Stromal cell of bone marrow (primary cell): ENCODE results near the gene KRTAP1-3.
"Not testable (repeated sequence)": the region's sequence is repeated elsewhere in the genome, so short reads cannot be mapped to it uniquely, and the experiment has no call there.

ENCODE experiments used
- DNase-seq: peaks from one replicate; pipeline ENCODE4 v3.0.0-alpha.2; 2012; ENCODE audit warnings: low read depth

KRTAP1-3 gene

DNA sequence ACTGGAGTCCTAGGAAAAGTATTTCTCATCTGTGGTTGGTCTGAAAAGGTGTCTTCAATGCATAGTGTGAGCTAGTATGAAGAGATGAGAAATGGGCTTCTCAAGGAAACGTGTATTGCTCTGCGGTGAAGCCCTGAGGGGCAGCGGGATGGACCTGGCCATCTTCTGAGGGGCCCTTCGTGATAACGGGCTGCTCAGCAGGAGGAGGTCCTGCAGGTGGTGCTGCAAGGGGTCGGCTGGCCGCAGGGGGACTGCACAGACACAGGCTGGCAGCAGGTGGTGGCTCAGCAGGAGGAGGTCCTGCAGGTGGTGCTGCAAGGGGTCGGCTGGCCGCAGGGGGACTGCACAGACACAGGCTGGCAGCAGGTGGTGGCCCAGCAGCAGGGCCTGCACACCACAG is 19.9 kb upstream of the KRTAP1-3 start:
- DNase-seq, result not testable (repeated sequence)

DNA sequence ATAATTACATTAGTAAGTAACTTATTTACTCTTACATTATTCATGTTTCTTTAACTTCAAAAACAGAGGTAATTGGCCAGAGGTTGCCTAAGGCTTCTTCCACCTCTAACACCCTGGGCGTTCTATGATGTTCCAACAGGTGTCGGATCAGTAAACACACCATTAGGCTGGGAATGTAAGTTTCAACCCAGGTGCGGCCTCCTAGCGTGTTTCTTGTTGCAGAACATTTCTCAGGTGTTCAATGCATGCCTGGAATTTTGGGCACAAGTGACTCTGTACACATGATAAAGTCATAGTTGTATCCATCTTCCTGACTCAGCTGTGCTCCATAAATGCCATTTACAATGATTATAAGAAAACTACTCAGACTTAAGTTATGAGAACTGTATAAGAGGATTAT is 19.4 kb upstream of the KRTAP1-3 start:
- no peak for DNase-seq

DNA sequence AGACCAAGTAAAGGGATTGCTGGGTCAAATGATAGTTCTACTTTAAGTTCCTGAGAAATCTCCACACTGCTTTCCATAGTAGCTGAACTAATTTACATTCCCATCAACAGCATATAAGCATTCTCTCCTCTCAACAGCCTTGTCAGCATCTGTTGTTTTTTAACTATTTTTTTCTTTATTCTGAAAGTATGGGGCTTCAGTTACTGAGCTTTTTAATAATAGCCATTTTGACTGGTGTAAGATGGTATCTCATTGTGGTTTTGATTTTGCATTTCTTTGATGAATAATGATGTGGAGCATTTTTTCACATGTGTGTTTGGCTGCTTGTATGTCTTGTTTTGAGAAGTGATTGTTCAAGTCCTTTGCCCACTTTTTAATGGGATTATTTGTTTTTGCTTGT is 17.9 kb upstream of the KRTAP1-3 start:
- no peak for DNase-seq

DNA sequence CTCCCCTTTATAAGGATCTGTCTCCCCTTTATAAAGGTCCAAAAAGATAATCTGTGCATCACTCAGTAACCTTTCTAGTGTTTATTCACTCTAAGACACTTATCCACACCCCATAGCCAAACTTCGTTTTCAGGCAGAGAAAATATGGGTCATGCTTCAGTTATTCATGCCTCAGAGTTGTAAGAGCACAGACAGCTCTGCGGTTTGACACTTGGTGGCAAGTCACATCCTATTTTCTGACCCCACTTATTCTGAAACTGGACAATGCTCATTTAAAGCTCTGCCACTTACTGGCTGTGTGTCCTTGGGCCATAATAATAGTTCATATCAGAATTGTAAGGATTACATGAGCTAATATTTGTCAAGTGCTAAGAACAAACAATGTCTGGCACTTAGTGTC is 14.4 kb upstream of the KRTAP1-3 start:
- peak; percentile 57 for DNase-seq

DNA sequence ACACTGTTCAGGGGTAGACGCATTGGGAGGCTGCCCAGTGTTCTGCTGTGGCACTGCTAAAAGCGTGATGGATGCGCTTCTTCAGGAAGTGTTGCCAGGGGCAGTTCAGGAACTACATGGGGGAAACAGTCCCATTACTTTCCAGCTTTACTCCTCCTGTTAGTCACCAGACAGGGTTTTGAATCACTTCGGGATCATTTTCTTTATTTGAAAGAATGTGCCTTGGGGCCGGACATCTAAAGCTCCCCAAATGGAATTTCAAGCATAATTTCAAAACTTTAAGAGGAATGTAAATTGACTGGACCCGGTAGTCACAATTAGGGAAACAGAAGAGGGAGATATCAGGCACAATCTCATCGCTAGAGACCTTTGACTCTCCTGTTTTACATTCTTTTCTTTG is 13.8 kb upstream of the KRTAP1-3 start:
- no peak for DNase-seq

DNA sequence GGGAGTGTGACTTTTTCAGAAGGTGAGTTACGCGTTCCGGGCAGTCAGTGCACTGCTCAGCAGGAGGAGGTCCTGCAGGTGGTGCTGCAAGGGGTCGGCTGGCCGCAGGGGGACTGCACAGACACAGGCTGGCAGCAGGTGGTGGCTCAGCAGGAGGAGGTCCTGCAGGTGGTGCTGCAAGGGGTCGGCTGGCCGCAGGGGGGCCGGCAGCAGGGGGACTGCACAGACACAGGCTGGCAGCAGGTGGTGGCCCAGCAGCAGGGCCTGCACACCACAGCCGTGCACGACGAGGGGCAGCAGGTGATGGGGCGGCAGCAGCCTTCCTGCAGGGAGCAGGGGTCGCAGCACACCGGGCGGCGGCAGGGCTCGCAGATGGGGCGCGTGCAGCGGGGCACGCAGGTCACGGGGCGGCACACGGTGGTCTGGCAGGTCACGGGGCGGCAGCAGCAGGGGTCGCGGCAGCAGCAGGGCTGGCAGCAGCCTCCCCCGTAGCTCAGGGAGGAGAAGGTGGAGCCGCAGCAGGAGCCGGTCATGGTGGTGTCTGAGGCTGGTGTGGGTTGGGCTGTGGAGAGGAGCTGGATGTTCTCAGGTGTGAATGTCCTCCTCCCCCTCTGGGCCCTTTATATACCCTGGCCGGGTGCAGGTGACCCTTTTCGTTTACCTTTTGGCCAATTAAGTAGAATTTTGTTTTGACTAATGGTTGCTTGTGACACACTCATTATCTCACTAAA is 12.2 kb upstream of the KRTAP1-3 start, which contains the start of gene KRTAP2-1:
Gene KRTAP2-1 (minus strand): TSS at position 582 of the 731 bp plus-strand sequence. CDS start 49 bp downstream, at position 533.
- not testable (repeated sequence) for DNase-seq

DNA sequence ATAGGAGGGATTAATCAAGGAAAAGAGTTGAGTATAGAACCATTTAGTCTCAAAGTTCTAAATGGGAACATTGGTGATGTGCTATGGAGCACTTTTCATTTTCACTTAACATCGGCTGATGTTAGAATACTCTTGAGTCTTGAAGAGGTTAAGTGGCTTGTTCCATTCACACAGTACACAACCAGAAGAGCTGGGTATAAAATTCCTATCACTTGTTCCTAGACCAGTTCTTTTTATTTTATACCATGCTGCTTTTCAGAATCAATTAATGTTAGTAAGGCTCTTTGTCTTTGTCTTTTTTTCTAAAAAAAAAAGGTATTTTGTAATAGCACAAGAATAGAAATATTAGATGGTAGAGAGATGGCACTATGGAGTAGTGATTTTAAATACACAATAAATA is 8.3 kb upstream of the KRTAP1-3 start:
- no peak for DNase-seq

DNA sequence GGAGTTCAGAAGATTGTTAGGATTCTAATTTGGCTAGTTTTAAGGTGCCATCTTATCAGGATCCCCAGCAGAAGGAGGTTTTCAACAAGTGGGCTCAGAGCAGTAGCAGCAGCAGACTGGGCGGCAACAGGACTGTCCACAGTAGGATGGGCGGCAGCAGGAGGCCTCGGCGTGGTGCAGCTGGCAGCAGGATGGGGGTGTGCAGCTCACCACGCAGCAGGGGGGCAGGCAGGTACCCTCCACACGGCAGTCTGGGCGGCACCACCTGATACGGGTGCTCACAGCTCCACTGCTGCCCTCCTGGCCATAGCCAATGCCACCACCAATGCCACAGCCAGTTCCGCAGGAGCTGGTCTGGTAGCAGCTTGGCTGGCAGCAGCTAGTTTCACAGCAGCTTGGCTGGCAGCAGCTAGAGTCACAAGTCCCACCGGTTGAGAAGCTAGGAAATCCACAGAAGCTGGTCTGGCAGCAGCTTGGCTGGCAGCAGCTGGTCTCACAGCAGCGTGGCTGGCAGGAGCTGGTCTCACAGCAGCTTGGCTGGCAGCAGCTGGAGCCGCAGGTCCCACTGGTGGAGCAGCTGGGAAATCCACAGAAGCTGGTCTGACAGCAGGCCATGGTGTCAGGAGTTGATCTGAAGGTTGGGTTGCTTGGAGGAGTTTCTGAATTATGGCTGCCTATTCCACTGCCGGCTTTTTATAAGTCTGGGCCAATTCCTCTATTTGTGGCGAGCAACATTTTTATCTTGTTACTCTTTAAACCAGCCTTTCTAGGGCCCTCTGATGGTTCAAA is 6.3 kb upstream of the KRTAP1-3 start, which contains the start of gene KRTAP1-1:
Gene KRTAP1-1 (minus strand): TSS at position 668 of the 789 bp plus-strand sequence. CDS start 53 bp downstream, at position 615.
- not testable (repeated sequence) for DNase-seq

DNA sequence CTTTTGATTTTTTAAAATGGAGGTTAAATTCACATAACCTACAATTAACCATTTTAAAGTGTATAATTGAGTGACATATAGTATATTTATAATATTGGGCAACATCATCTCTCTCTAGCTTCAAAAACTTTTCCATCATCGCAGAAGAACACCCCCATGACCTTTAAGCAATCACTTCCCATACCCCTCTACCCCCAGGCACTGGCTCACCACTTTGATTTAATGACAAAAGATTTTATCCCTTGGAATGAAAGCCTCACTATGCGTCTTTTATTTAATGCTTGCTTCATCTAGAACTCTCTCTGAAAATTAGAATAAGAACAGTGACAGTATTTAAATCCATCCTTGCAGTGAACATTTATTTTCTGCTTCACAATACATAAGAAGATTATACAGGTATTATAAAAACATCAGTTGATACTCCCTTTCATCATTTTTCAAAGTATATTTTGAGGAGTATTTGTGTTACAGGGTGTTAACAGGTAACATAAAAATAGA is 3.2 kb upstream of the KRTAP1-3 start:
- DNase-seq, result no peak

DNA sequence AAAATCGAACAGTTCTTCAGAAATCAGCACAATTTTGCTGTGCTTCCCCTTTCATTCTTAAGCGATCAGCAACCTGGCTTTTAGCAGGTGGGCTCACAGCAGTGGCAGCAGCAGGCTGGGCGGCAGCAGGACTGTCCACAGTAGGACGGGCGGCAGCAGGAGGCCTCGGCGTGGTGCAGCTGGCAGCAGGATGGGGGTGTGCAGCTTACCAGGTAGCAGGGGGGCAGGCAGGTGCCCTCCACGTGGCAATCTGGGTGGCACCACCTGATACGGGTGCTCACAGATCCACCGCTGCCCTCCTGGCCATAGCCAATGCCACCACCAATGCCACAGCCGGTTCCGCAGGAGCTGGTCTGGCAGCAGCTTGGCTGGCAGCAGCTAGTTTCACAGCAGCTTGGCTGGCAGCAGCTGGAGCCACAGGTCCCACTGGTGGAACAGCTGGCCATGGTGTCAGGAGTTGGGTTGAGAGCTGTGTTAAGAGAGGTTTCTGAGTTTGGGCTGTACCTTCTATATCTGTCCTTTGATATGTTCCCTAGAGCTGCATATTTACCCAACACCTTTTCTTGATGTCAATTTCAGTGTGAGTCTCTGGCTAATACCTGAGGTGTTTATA is 4.9 kb downstream of the KRTAP1-3 start, which contains the start of gene KRTAP1-4:
Gene KRTAP1-4 (minus strand): TSS at position 563 of the 613 bp plus-strand sequence. CDS start 117 bp downstream, at position 446.
- no peak for DNase-seq

DNA sequence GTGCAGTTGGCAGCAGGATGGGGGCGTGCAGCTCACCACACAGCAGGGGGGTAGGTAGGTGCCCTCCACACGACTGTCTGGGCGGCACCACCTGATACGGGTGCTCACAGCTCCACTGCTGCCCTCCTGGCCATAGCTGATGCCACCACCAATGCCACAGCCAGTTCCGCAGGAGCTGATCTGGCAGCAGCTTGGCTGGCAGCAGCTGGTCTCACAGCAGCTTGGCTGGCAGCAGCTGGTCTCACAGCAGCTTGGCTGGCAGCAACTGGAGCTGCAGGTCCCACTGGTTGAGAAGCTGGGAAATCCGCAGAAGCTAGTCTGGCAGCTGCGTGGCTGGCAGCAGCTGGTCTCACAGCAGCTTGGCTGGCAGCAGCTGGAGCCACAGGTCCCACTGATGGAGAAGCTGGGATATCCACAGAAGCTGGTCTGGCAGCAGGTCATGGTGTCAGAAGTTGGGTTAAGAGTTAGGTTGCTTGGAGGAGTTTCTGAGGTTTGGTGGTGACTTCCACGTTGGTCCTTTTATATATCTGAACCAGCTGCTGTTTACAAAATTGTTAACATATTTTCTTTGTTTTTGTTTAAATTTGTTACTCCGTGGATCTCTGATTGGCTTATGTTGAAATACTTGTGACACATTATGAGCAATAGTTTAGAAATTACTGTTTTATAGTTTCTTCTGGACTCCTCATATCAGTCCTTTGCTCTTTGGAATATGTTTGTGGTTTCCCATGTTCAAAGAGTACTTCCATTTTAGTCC is 7.8 kb downstream of the KRTAP1-3 start, which contains the start of gene KRTAP1-5:
Gene KRTAP1-5 (minus strand): TSS at position 494 of the 757 bp plus-strand sequence. CDS start 53 bp downstream, at position 441.
- DNase-seq, result peak; percentile 70

DNA sequence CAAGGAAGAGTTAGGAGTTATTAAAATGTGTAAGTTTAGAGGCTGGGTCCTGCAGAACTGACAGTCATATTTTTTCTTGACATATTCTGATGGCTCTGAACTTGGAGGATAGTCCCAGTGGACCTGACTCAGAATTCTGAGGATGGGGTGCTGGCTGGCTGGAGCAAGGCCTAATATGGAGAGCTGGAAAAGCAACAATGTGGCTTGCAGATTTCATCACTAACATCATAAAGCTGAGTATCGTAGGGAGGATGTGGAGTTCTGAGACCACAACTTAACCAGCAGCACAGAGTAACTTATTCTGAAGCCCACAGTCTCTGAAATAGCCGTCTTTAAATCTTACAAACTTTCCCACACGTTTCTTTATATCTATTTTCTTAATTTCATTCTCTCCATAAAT is 10.0 kb downstream of the KRTAP1-3 start:
- DNase-seq, result peak; percentile 71

DNA sequence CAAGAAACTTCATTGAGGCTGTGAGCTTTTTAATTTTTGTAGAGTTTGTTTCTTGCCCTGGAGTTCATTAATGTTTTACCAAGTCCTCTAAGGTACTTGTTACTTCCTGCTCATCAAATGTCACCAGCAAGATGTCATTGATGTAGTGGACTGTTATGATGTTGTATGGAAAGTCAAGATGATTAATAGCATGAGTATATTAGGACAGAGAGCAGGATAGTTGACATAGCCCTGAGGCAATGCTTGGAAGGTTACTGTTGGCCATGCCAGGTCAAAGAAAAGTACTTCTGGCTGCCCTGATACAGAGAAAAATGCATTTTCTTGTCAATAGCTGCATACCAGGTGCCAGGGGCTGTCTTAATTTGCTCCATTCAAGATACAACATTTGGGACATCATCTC is 14.3 kb downstream of the KRTAP1-3 start:
- no peak for DNase-seq

DNA sequence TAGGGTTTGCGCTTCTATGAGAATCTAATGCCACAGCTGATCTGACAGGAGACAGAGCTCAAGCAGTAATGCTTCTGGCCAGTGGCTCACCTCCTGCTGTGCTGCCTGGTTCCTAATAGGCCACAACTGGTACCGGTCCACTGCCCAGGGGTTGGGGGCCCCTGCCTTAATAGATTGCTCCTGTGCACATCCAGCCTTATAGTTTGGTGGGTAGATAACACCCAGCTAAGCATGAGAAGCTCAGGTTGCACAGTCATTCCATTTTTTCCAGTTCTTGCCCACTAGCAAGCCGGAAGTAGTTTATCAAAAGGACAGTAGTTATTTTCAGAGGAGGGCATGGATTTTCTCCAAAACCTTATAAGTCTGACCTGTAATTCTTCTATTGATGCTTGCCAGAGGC is 15.3 kb downstream of the KRTAP1-3 start:
- no peak for DNase-seq

DNA sequence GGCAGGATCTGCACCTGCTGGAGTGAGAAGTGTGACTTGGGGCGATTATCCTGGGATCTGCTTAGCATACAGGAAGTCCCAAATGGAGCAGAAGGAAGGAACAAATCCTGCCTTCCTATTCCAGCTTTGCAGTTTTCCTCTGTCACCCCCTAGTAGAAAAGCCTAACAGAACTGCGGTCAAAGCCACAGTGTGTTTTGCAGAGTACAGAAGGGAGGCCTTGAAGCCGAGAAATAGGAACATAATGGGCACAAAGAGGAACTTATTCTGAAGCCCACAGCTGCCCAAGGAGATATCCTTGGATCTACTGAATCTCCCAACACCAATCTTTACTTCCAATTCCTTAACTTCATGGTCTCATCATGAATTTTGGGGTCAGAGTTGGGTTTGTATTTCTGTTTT is 16.1 kb downstream of the KRTAP1-3 start:
- DNase-seq, result no peak

DNA sequence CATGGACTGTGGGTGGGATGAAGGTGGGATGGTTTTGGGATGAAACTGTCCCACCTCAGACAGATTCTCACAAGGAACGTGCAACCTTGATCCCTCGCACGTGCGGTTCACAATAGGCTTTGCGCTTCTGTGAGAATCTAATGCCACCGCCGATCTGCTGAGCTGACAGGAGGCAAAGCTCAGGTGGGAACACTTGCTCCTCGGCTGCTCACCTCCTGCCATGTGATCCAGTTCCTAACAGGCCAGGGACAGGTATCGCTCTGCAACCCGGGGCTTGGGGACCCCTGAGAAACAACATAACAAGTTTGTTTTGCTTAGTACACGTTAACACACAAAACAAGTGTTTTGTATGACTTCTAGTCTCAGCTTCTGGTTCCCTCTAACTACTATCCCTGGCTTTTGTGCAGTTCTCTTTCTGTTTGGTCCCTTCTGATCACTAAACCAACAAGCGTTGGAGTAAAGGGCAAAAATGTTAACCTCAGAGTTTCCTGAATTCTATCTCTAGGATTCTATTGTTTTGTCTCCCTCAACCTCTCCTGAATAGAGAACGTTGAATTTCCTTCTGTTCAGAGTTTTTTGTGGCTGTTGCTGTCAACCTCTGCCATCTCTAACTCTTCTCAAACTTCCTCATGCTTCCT is 18.0 kb downstream of the KRTAP1-3 start:
- DNase-seq, result no peak

DNA sequence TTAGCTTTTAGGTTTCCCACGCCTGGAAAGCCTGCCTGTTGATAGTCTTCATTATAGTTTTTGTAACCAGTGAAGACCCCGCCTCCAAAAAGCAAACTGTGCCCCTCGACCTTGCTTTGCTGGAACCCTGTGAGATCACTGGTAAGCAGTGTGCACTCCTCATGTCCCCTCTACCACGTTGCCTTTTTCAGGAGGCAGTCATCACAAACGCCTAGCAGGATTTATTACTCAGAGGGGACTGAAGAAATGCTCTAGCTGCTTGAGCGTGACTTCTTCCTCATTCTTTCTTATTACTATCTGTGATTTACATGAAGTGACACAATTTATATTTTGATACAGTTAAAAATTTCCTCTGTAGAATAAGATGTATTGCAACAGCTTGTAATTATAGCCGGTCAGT is 19.2 kb downstream of the KRTAP1-3 start:
- DNase-seq, result no peak

DNA sequence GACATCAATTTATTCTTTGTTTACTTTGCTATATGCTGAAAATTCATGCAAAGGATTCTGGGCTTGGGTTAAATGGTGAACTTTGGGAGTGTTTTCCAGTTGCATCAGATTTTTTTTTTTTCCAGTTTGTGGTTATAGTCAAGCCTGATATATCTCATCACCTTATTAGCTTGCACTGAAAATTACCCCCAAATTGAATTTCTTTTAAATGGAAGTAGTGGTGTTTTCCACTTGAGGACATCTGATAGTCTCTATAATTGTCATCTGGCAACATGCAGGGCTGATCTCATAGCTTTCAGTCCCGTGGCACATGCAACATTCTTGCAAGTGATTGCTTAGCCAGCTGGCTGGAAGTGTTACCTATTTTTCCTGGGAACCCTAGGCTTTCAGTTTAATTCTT is 21.1 kb downstream of the KRTAP1-3 start:
- peak; percentile 51 for DNase-seq

DNA sequence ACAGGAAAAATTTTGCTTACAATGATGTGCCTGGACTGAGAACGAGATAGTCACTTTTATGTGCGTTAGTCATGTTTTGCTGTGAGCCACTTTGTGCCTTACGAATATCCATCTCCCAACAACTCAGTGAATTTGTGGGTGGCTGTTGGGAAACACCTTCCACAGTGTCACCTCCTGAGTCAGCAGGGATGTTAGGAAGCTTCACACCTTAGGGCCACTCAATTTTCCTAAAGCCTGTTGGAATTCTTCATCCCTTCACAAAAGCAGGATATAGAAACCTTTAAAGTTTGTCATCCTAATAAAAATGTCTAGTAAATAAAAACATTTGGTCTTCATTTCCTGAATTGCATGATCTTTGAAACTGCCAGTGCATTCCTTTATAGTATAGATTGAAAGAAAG is 21.5 kb downstream of the KRTAP1-3 start:
- DNase-seq, result no peak

DNA sequence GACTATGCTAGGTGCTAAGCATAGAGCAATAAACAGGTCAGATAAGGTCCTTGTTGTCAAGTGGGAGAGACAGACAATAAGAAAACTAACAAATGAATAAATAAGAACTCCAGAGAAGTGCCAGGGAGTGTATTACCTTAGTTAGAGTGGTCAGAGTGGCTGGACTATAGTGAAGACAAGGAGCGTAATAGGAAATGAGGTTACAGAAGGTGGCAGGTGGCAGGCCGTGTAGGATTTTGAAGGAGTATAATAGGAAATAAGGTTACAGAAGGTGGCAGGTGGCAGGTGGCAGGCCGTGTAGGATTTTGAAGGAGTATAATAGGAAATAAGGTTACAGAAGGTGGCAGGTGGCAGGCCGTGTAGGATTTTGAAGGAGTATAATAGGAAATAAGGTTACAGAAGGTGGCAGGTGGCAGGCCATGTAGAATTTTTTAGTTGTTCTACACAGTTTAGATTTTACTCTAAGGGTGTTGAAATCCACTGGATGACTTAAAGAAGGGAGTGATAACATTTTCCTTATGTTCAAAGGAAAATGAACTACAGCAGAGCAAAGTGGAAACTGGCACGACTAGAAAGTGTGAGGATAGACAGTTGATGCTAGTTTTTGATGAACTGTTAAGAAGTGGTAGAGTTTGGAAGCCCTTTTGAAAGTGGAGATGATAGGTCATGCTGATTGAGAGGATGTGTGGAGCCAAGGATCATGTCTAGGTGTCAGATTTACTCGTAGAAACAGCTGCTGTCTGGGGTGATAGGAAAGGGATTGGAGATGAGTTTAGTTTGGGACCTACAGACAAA is 22.2 kb downstream of the KRTAP1-3 start:
- DNase-seq, result no peak
